Measurements from ENCODE around the gene ZNF280B. TPM values are rescaled to one million over a fixed set of nuclear protein-coding genes. Genes with fewer than 3 reads are reported as not detected.

The ZNF280B gene
- total and polyA plus RNA-seq, 2 donors (not counting 1 experiment from before 2014, with no cell fraction given), result 0.67 to 3.5 TPM

DNA sequence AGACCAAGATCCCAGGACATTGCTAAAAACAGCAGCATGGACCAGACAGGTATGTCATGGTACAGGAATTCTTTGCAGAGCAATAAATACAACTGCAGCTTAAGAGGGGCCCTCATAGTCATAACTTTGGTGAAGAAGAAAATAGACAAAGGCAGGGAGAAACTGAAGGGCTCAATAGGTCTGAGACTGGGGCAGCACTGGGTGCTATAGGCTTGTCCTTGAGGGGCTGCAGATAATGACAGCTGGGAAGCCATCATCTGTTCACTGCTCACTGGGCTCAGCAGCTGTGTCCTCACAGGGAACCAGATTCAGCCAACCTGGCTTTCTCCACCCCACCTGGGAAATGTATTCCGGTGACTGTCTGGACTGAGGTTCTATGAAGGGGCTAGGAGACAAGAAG, 68.4 kb downstream of the ZNF280B start:
- Histone ChIP-seq H3K4me1 (ENCODE audit: control insufficient read depth in 2 of 2, insufficient read depth in 2 of 2, low read length in 2 of 2) (peaks cover 0 to 7% of the 10 kb centered on the region in 2 donors), H3K27me3 (replicated peaks in 1 of 4; ENCODE audit: control extremely low read depth in 1 of 4, control insufficient read depth in 3 of 4, insufficient read depth in 4 of 4, low read length in 3 of 4) (no peaks in the 10 kb centered on the region), H4K20me1 (ENCODE audit: control insufficient read depth, insufficient read depth, low read length, poor library complexity, severe bottlenecking) (no peaks in the 10 kb centered on the region), H3K4me2 (replicated peaks; ENCODE audit: low read depth, low read length, poor library complexity, severe bottlenecking) (no peak overlapping the region), H3K79me2 (ENCODE audit: control insufficient read depth, insufficient read depth, low read length) (no peaks in the 10 kb centered on the region), H3K4me3 (ENCODE audit: control extremely low read depth in 1 of 5, extremely low read depth in 1 of 5, insufficient read depth in 1 of 5, low read depth in 2 of 5, low read length in 4 of 5) (no peak overlapping the region), H2AFZ (ENCODE audit: insufficient read depth, low read depth, low read length, poor library complexity, severe bottlenecking) (no peak overlapping the region), H3K9me3 (ENCODE audit: control extremely low read depth in 1 of 3, control insufficient read depth in 2 of 3, insufficient read depth in 1 of 3, low read length in 2 of 3) (peaks cover 0 to 14% (median 7%) of the 10 kb centered on the region in 3 donors), H3K36me3 (replicated peaks in 1 of 2; ENCODE audit: control extremely low read depth in 1 of 2, control insufficient read depth in 1 of 2, extremely low read depth in 1 of 2, insufficient read depth in 2 of 2, low read length in 1 of 2) (no peaks in the 10 kb centered on the region), H3K27ac (ENCODE audit: low read length in 2 of 2) (no peak overlapping the region), H3K9ac (ENCODE audit: low read length) (no peak overlapping the region)
- Mint-ChIP-seq H3K27me3 (no peaks in the 10 kb centered on the region), H3K4me1 (peaks cover 5% of the 10 kb centered on the region), H3K9me3 (ENCODE audit: insufficient read depth) (peaks cover 3% of the 10 kb centered on the region), H3K27ac (no peak overlapping the region), H3K4me3 (no peak overlapping the region)
- intact Hi-C loops (cut with micrococcal nuclease), result no loop called here
- WGBS (ENCODE audit: insufficient coverage), result no CpG with 5 or more reads among the region's 1 CpG
- no peak for ATAC-seq (ENCODE audit: low read depth)
- DNase-seq, result no peak
- TF ChIP-seq CTCF (IDR thresholded peaks at IDR 0.05) (no peak), EZH2 (IDR thresholded peaks at IDR 0.05; ENCODE audit: borderline replicate concordance, insufficient read depth, low read depth, low read length, poor library complexity, severe bottlenecking) (no peak)
- ChIA-PET CTCF (no interaction called here), POLR2A (no interaction called here)

Other genes with a start within 250 kb of the ZNF280B start
- not detected in 2 replicates for gene ZNF280A, start 11.5 kb upstream of the ZNF280B start, total RNA-seq
- gene ZNF280A, start 11.5 kb upstream of the ZNF280B start, polyA plus RNA-seq, result not detected in 2 replicates
- 0.15 TPM in 1 of 2 replicates, not detected in the other for gene PRAME, start 50.5 kb upstream of the ZNF280B start, total RNA-seq
- gene PRAME, start 50.5 kb upstream of the ZNF280B start, polyA plus RNA-seq, result 0.63 TPM in 1 of 2 replicates, not detected in the other
- not detected in 2 replicates for gene GGTLC2, start 135.9 kb upstream of the ZNF280B start, total RNA-seq
- gene GGTLC2, start 135.9 kb upstream of the ZNF280B start, polyA plus RNA-seq, result not detected in 2 replicates